Measurements from ENCODE around the gene KRTAP10-1. TPM values are rescaled to one million over a fixed set of nuclear protein-coding genes. Genes with fewer than 3 reads are reported as not detected.

The KRTAP10-1 gene
- total and polyA plus RNA-seq, 9 of the 15 experiments (the other 6 are each of a cell fraction or from before 2014, with no cell fraction given) = not detected

- no peak for TF ChIP-seq ZNF444 (CRISPR knock-in tag; IDR thresholded peaks at IDR 0.05)
- TF ChIP-seq ZNF436 (CRISPR knock-in tag; IDR thresholded peaks at IDR 0.05) = no peak
- TF ChIP-seq SMARCA5 (IDR thresholded peaks at IDR 0.05) = no peak
- no peak for TF ChIP-seq PRPF4 (IDR thresholded peaks at IDR 0.05; ENCODE audit: insufficient read depth, low read depth, low read length, poor library complexity, severe bottlenecking)
- no peak for TF ChIP-seq TEAD4 (IDR thresholded peaks at IDR 0.05; ENCODE audit: low read length)
- no peak for TF ChIP-seq TEAD4 (CRISPR knock-in tag; IDR thresholded peaks at IDR 0.05; ENCODE audit: borderline replicate concordance)
Observed at GRCh38 chr21:44535963-44536362, 4.0 kb downstream of the KRTAP10-1 start (continued).

GRCh38 chr21:44534688-44535087 lies 5.3 kb downstream of the KRTAP10-1 start:
- TF ChIP-seq TBL1XR1 (IDR thresholded peaks at IDR 0.05; ENCODE audit: low read length in 2 of 2) (no peak), MAFG (tag; conservative IDR thresholded peaks at IDR 0.05) (peak; percentile 48), ZNF146 (CRISPR knock-in tag; IDR thresholded peaks at IDR 0.05; ENCODE audit: unreplicated experiment) (peak; percentile 72), ZNF318 (IDR thresholded peaks at IDR 0.05; ENCODE audit: borderline replicate concordance in 1 of 2, low read depth in 1 of 2) (no peak), ZZZ3 (IDR thresholded peaks at IDR 0.05) (no peak), TEAD2 (tag; IDR thresholded peaks at IDR 0.05) (no peak)
- ChIA-PET CTCF (ENCODE audit: low intra/inter-chr PET ratio) (no interaction called here), POLR2A (no interaction called here)
- 0 out of 2 replicates have a peak, but pooled peaks cover 10% of the 10 kb centered on the region for H4K20me1 ChIP-seq (replicated peaks; ENCODE audit: control insufficient read depth, insufficient read depth, low read length)
- H3K9ac ChIP-seq (ENCODE audit: insufficient read depth in 1 of 2, low read depth in 2 of 2, low read length in 2 of 2) = no peak overlapping the region
- ATAC-seq (no peak), FAIRE-seq (no peak), DNase-seq (ENCODE audit: extremely low read depth in 1 of 4, low spot score in 3 of 4) (no peak)
- H3K4me2 ChIP-seq (ENCODE audit: insufficient read depth, low read length) = no peak overlapping the region
- no TSS peak for BruUV-seq (replicated peaks)
- no peaks in the 10 kb centered on the region for H3K79me2 ChIP-seq (ENCODE audit: control insufficient read depth, insufficient read depth, low read length)
- H3K4me1 ChIP-seq (replicated peaks in 1 of 2; ENCODE audit: control insufficient read depth in 2 of 2, insufficient read depth in 2 of 2, low read length in 2 of 2) = peaks cover 0 to 19% of the 10 kb centered on the region in 2 experiments; a peak in 2 of 5 replicates
- peaks cover 27 to 58% of the 10 kb centered on the region in 2 experiments for H3K27me3 ChIP-seq (ENCODE audit: control insufficient read depth in 2 of 2, insufficient read depth in 2 of 2, low read length in 2 of 2)
- in situ Hi-C loops (cut with MboI) (no loop called here), intact Hi-C loops (cut with micrococcal nuclease) (no loop called here)
- no peak overlapping the region for H3K27ac ChIP-seq (ENCODE audit: extremely low read depth, low read depth, low read length)
- WGBS (ENCODE audit: insufficient coverage, low coverage, missing lambda C conversion rate) = 26% methylated on average over 6 of the region's 6 CpGs
- H2AFZ ChIP-seq (ENCODE audit: low read depth, low read length) = no peak overlapping the region
- H3K9me1 ChIP-seq (ENCODE audit: control insufficient read depth, insufficient read depth, low read length) = no peaks in the 10 kb centered on the region
- no peaks in the 10 kb centered on the region for H3K36me3 ChIP-seq (ENCODE audit: control insufficient read depth, insufficient read depth, low read length)
- H3K4me3 ChIP-seq = no peak overlapping the region
- no peaks in the 10 kb centered on the region; the same call in 1 of the 2 replicates for H3K9me3 ChIP-seq (replicated peaks; ENCODE audit: control insufficient read depth, insufficient read depth, low read depth, low read length)

Measured in K562 (cell line).